ENCODE measurements around the gene MAPRE2.
"Not testable (repeated sequence)": the region's sequence is repeated elsewhere in the genome, so short reads cannot be mapped to it uniquely, and the experiment has no call there.

The MAPRE2 gene

DNA sequence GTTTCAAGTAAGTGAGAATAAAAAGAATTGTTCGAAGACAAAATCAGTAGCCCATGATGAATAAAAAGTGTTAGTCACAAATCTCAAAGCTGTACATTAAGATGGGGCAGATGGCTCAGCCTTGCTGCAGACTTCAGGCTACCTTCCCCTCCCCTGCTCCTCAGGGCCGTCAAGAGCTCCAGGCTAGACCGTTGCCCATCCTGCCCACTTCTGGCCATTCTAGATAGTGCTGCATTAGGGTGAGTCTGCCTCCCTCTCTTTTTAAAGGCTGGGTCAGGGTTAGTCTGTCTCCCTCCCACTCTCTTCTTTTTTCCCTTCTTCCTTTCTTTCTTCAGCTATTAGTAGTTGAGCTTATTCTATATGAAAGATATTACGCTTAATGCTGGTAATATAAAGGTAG lies 86.0 kb downstream of the MAPRE2 start:
- DNase-seq, result no peak

GRCh38 chr18:35128675-35129074 lies 87.5 kb downstream of the MAPRE2 start:
- no peak for DNase-seq

GRCh38 chr18:35130236-35130635 lies 89.0 kb downstream of the MAPRE2 start:
- no peak for DNase-seq

GRCh38 chr18:35131387-35132020 lies 90.3 kb downstream of the MAPRE2 start:
- no peak for DNase-seq

DNA sequence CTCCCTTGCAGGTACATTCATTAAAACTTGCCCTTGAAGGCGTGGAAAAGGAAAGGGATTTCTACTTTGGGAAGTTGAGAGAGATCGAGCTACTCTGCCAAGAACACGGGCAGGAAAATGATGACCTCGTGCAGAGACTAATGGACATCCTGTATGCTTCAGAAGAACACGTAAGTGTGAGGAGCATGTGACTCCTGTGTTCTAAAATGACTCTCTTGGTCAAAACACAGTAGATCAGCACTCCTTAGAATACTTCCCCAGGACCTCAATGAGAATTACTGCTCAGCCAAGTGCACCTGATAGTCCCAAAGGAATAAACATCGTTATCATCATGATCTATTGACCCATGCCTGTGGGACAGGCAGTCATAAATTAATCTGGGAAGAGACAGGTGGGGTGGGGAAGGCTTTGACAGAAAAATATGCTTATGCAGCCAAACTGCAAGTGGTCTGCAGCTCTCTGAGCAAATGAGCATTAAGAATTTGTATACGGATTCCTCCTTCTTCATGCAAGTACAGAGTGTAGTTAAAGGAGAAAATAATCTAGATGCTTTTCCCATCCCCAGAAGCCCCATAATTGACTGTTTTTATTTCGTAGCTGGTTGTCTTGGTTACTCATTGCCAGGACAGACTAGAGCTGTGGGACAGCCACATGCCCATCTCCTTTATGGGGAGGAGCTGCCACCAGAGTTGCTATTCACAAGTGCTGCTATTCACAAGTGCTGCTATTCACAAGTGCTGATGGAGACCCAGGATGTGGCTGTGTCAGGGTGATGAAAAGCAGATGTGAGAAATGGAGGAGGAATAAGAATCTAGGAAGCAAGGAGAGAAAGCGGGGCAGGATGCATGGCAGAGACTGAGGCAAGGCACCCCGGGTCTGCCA lies 91.0 kb downstream of the MAPRE2 start:
- no peak for DNase-seq

- DNase-seq, result no peak
Measured at GRCh38 chr18:35134190-35134730, 93.0 kb downstream of the MAPRE2 start.

DNA sequence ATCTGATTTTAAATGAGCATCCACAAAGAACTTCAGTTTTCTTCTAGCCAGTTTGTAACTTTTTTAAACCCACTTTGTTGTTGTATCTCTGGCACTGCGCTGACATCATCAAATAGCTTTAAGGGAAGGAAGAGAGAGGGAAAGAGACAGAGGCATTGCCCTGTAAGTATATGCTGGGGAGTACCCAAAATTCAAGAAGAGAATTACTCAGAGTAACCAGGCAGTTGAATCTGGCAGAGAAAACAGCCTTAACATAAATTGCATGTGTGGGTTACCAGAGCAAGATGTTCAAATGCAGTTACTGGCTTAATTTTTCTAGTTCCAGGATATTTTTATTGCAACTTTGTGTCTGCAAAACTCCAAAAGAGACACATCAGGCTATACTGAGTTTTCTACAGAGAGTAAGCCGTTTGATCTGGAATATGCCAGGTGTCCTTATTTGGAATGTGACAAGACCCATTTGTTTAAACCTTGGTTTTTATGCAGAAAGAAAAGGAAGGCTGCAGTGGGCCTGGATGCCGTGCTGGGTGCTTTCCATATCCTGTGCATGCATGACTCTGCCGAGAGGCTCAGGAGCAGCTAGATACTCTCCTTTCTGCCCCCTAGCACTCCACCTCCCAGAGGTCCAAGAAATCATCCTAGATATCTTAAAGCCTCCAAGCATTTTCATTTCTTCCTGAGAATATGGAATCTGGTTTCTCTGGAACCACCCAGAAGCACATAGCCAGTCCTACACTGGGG lies 93.7 kb downstream of the MAPRE2 start:
- no peak for DNase-seq

- DNase-seq, result no peak
Measured at GRCh38 chr18:35136248-35136647, 95.0 kb downstream of the MAPRE2 start.

DNA sequence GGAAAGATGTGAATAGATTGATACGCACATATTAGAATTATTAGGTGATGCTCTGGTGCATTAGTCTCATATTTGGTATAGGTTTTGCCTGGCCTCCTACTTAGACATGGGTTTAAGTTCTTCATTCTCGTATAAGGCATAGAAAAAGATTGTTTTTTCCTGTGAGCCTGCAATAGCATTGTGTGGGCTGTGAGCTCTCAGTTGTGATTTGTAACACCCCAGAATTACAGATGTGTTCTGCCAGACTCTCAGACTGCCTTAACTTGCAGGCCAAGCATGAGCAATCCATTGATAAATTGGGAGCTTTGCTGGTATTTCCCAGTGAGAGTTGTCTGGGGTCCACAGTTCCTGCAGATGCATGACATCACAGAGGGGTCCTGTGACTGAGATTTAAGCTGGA lies 95.7 kb downstream of the MAPRE2 start:
- no peak for DNase-seq

DNA sequence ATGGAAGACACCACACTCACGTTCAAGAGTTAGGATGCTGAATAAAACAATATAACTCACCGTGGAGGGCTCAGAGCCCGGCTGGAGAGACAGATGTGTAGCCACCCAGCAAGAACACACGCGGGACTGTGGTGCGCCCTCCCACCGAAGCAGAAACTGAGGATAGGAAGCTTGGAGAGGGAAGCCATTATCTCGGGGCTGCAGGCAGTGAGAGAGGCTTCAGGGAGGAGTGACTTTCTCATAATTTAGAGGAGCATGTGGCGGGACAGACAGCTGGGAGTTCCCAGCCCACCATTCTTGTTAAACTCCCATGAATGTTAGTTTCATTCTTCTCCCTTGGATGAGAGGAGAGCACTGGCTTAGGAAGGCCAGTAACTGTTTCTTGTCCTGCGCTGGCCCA lies 96.4 kb downstream of the MAPRE2 start:
- DNase-seq, result no peak

DNA sequence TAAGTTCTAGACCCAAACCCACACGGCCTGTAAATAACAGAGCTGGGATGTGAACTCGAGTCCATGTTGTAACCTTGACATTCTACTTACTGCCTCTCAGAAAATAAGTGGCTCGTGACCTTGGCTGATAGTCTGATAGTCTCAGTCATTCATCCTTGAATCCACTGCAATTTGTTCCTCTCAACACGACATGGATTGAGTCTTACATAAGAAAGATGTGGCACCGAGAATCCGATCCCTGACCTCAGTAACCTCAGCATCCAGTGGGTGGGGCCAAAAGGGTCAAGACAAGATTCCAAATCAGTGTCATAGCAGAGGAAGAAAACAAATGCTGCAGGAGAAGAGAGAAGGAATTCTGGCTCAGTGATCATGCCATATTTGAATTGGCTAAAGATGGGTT lies 97.6 kb downstream of the MAPRE2 start:
- no peak for DNase-seq

DNA sequence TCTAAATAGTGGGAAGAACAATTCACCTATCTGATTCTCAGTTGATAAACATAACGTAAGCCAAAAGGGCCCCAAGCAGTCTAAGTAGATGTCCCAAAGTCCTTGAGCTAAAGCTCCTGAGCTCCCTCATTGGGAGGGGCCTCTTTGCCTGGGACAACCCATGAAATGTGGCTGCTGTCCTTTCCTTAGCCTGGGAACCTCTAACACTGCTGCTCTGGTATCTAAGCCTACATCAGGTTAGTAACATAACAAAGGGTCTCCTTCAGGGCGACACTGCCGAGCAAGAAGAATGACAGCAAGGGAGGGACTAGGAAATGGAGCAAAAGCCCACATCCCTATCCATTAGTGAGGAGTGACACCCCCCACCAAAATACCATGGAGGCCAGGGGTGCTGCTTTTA lies 98.3 kb downstream of the MAPRE2 start:
- no peak for DNase-seq

DNA sequence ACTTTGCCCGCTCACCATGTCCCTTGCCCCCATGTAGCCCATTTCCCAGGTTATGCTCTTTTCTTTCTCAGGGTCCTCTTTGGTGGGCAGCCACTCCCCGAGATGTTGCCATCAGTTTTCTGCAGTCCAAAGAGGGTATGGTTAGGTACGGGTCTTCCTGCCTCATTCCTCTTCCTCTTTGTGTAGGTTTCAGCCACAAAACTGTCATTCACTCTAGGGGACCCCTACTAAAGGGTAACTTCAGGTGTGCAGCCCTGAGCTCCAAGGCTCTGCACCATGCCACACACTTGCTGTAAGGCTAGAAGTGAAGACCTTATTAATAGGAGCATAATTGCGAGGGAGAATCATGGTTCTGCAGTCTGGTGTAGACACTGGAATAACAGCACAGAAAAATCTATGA lies 99.9 kb downstream of the MAPRE2 start:
- no peak for DNase-seq

- no peak for DNase-seq
Measured at GRCh38 chr18:35141567-35142274, 100.5 kb downstream of the MAPRE2 start.

DNA sequence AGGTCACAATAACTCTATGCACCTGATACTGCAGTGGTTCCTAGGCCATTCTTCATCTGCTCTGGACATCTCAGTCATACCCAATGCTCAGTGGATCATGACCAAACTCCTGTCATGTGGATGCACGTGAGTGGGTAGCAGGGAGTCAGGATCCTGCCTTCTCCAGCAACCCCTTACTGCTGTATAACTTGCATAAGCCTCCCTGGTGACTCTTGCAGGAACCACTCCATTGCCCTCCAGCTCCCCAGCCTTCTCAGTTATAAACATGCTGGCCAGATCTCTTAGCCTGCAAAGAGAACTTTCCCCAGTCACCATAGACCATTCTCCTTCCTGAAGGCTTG lies 101.0 kb downstream of the MAPRE2 start:
- DNase-seq, result no peak

DNA sequence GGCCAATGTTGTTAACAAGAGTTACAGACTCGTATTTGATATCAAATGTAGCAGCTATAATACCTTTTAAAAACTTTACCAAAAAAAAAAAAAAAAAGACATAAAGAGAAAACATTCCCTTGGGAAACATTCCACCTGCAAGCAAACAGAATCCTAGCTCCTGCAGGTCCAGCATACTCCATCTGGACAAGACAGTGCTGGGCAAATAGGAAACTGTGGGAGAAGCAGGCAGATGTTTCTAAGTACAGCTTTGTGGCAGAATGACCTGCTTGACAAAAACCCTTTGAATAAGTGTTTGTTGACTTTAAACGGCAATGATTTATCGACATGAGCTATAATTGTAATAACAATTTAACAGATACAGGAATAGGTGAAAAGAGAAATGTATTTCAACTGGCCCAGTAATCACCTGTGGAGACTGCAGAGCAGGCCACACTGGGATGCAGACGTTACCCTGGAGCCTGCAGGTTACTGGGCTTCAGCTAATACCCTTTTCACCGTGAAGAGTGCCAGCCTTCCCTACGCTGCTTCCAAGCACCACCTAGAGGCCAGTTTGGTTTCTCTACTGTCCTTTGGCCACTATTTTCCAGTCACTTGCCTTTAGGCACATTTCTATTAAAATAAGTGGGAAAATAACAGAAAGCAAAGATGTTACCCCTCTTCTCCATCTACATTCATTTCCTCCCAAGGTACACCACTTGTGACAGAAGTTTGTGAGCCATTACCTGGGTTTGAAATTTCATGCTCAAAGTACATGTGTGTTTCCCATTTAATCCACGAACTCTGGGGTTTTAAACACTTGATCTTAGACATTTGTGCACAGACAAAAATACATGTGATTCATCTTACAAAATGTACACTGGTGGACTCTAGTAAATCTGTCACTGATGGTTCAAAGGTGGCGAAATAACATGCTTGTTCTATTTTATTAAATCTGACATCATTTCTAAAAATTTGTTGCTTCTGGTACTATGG lies 102.7 kb downstream of the MAPRE2 start:
- DNase-seq, result peak; percentile 81

GRCh38 chr18:35144698-35145097 lies 103.5 kb downstream of the MAPRE2 start:
- DNase-seq, result no peak

GRCh38 chr18:35150195-35150594 lies 109.0 kb downstream of the MAPRE2 start:
- DNase-seq, result not testable (repeated sequence)

- no peak for DNase-seq
Measured at GRCh38 chr18:35153609-35154272, 112.5 kb downstream of the MAPRE2 start.

DNA sequence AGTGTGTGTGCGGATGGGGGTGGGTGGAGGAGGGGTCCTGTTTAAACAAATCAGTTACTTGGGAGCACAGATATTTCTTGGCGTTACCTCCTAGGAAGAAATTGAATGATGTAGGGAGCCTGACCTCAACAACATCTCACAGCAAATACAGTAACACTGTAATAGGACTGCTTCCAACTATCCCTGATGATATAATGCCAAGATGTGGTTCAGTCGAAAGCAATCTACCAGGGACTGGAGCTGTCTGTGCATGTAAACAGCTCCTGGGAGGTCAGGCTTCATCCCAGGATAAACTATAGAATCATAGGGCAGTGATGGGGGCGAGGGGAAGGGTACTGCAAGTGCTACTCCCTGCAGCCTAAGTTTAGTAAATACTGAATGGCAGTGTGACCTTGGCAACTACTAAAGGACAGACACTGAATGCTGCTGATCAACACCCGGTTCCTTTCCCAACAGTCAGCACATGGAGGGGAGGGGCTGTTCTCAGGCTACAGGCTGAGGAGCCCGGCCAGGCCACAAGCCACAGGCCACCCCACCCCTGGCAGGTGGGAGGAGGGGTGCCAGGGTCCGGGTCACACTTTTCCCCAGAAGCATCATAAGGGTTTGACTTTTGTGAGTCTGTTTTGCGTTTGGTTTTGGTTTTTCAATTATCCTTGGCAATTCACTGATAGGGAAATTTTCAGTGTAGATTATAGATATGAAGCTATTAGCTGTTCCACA lies 114.3 kb downstream of the MAPRE2 start:
- DNase-seq, result no peak

All from eye (tissue), 1 donor.